Prostate gland (tissue), 2 donors: ENCODE data around the gene ZNF423. TPM values are rescaled to one million over a fixed set of nuclear protein-coding genes. Genes with fewer than 3 reads are reported as not detected.
"Not testable (repeated sequence)": the region's sequence is repeated elsewhere in the genome, so short reads cannot be mapped to it uniquely, and the experiment has no call there.

ENCODE experiments used
- DNase-seq: peaks from one replicate; pipeline ENCODE4 v3.0.0-alpha.2; 2019; ENCODE audit warnings: low spot score
- H3K27ac ChIP-seq, 2 donors: fragments of 200-600 bp; sonication (generic); 2 replicates each; pipeline ENCODE4 v1.5.1; 2017 to 2019
- H3K27me3 ChIP-seq: fragments of 200-600 bp; sonication (generic); replicated peaks from 2 replicates; pipeline ENCODE4 v1.5.1; 2019; ENCODE audit not compliant: insufficient read depth
- H3K36me3 ChIP-seq, 2 donors: fragments of 200-600 bp; sonication (generic); 1 replicate in 1 of 2; 2 replicates in 1 of 2; pipeline versions ENCODE4 v1.5.1 to v1.8.1; 2017 to 2019
- H3K4me1 ChIP-seq: fragments of 200-600 bp; sonication (generic); replicated peaks from 2 replicates; pipeline ENCODE4 v1.5.1; 2019
- H3K4me3 ChIP-seq, 2 donors: fragments of 200-600 bp; sonication (generic); 2 replicates each; pipeline ENCODE4 v1.5.1; 2017 to 2019
- H3K9me3 ChIP-seq: fragments of 200-600 bp; sonication (generic); 2 replicates; pipeline ENCODE4 v1.5.1; 2017
- CTCF ChIP-seq, 4 experiments: fragments of 200-600 bp in 2 of 4; fragments of 450-650 bp in 2 of 4; sonication (generic) in 2 of 4; IDR thresholded peaks; 1 replicate in 3 of 4; 2 replicates in 1 of 4; pipeline ENCODE4 v1.5.1; 2016 to 2019; ENCODE audit warnings: antibody characterized with exemption in 4 of 4, mild to moderate bottlenecking in 2 of 4, moderate library complexity in 2 of 4
- POLR2A ChIP-seq: fragments of 450-650 bp; IDR thresholded peaks from one replicate; pipeline ENCODE4 v1.6.1; 2016; ENCODE audit warnings: antibody characterized with exemption, mild to moderate bottlenecking
- POLR2AphosphoS5 ChIP-seq: sonication (generic); formaldehyde crosslinking; IDR thresholded peaks from one replicate; pipeline ENCODE4 v1.6.1; 2017; ENCODE audit warnings: antibody characterized with exemption
- WGBS: methylation state at CpG from one replicate; pipeline ENCODE4 v1.1.5; 2018; 5-methylcytosine and 5-hydroxymethylcytosine counted together
- intact Hi-C: fragments of 100-400 bp; cut with DNase I; formaldehyde crosslinking; loops from one replicate; pipeline ENCODE4 v1.14.2; 2022
- total RNA-seq, 2 donors: library from RNA; depleted of rRNA; stranded (reverse); fragments of >200 nt; gene quantifications; one replicate each; pipeline ENCODE4 v1.1.0, GENCODE V29; 2016

ZNF423 gene
- total RNA-seq, 2 donors from 2014 or later, result 6.1 to 22.7 TPM

- DNase-seq, result no peak
- H3K27me3 ChIP-seq, result no peaks in the 10 kb centered on the region
- H3K9me3 ChIP-seq, result no peaks in the 10 kb centered on the region
- H3K27ac ChIP-seq, result no peak overlapping the region
- intact Hi-C loops, result no loop called here
- H3K4me3 ChIP-seq, result no peak overlapping the region
- H3K4me1 ChIP-seq, result no peaks in the 10 kb centered on the region
- H3K36me3 ChIP-seq, result no peaks in the 10 kb centered on the region
- TF ChIP-seq POLR2AphosphoS5 (no peak), POLR2A (no peak), CTCF (IDR thresholded peaks at IDR 0.05) (no peak)
- 81% methylated on average over 7 of the region's 7 CpGs for WGBS
Observed at GRCh38 chr16:49881890-49882289, 26.0 kb upstream of the ZNF423 start.

- not testable (repeated sequence) for DNase-seq, H3K9me3 ChIP-seq, H3K36me3 ChIP-seq, H3K27me3 ChIP-seq, H3K4me3 ChIP-seq, H3K4me1 ChIP-seq, H3K27ac ChIP-seq
- intact Hi-C loops, result loop anchor here (5.0 kb wide), 1 partner anchor 471 kb away; no protein-coding TSS in a partner anchor
- WGBS, result 75% methylated on average over 2 of the region's 3 CpGs
Observed at GRCh38 chr16:49878540-49878939, 22.6 kb upstream of the ZNF423 start.

GRCh38 chr16:49876716-49877129 lies 20.8 kb upstream of the ZNF423 start:
- Histone ChIP-seq H3K9me3 (no peaks in the 10 kb centered on the region), H3K27me3 (no peaks in the 10 kb centered on the region), H3K36me3 (no peaks in the 10 kb centered on the region), H3K27ac (no peak overlapping the region), H3K4me1 (no peaks in the 10 kb centered on the region), H3K4me3 (no peak overlapping the region)
- intact Hi-C loops, result loop anchor here (5.0 kb wide), 1 partner anchor 469 kb away; no protein-coding TSS in a partner anchor
- peak in 3 of 4 experiments; percentile 59 to 64 (median 62) for TF ChIP-seq CTCF (IDR thresholded peaks at IDR 0.05)
- TF ChIP-seq POLR2A, result no peak
- no peak for DNase-seq
- 9% methylated on average over 12 of the region's 22 CpGs for WGBS

- WGBS, result 18% methylated on average over 44 of the region's 45 CpGs
Observed at GRCh38 chr16:49875806-49876715, 20.1 kb upstream of the ZNF423 start.

More at GRCh38 chr16:49875806-49876715, 20.1 kb upstream of the ZNF423 start:
- no peaks in the 10 kb centered on the region for H3K27me3 ChIP-seq
- no peaks in the 10 kb centered on the region for H3K4me1 ChIP-seq
- intact Hi-C loops, result loop anchor here (5.0 kb wide), 1 partner anchor 469 kb away; no protein-coding TSS in a partner anchor
- H3K4me3 ChIP-seq, result no peak overlapping the region
- no peaks in the 10 kb centered on the region for H3K36me3 ChIP-seq
- no peaks in the 10 kb centered on the region for H3K9me3 ChIP-seq
- DNase-seq, result no peak
- no peak overlapping the region for H3K27ac ChIP-seq
- TF ChIP-seq POLR2A, result no peak
- no peak for TF ChIP-seq POLR2AphosphoS5
- TF ChIP-seq CTCF (IDR thresholded peaks at IDR 0.05), result no peak
